HEK293T (cell line): ENCODE data around the gene ASTN2.

Experiments used
- ARNT ChIP-seq: fragments of 450-650 bp; IDR thresholded peaks from 2 replicates; pipeline ENCODE4 v1.6.1; 2017; ENCODE audit warnings: mild to moderate bottlenecking
- BHLHE40 ChIP-seq: fragments of 450-650 bp; IDR thresholded peaks from 2 replicates; pipeline ENCODE4 v1.6.1; 2016; ENCODE audit warnings: mild to moderate bottlenecking, moderate library complexity, borderline replicate concordance
- ELF4 ChIP-seq: fragments of 450-650 bp; IDR thresholded peaks from 2 replicates; pipeline ENCODE4 v1.6.1; 2017; ENCODE audit warnings: antibody characterized with exemption
- FOXA1 ChIP-seq: fragments of 450-650 bp; IDR thresholded peaks from 2 replicates; pipeline ENCODE4 v1.6.1; 2016; ENCODE audit warnings: mild to moderate bottlenecking
- FOXK2 ChIP-seq: fragments of 450-650 bp; IDR thresholded peaks from 2 replicates; pipeline ENCODE4 v1.6.1; 2016; ENCODE audit warnings: mild to moderate bottlenecking
- FOXM1 ChIP-seq: fragments of 450-650 bp; IDR thresholded peaks from 2 replicates; pipeline ENCODE4 v1.6.1; 2017; ENCODE audit warnings: mild to moderate bottlenecking, borderline replicate concordance
- HDGF ChIP-seq: fragments of 450-650 bp; IDR thresholded peaks from 2 replicates; pipeline ENCODE4 v1.6.1; 2017; ENCODE audit warnings: antibody characterized with exemption, borderline replicate concordance
- L3MBTL2 ChIP-seq: fragments of 450-650 bp; conservative IDR thresholded peaks from 2 replicates; pipeline ENCODE4 v1.6.1; 2016; ENCODE audit warnings: mild to moderate bottlenecking
- LEF1 ChIP-seq: fragments of 450-650 bp; IDR thresholded peaks from 2 replicates; pipeline ENCODE4 v1.6.1; 2017; ENCODE audit warnings: mild to moderate bottlenecking, borderline replicate concordance
- NFRKB ChIP-seq: fragments of 450-650 bp; IDR thresholded peaks from 2 replicates; pipeline ENCODE4 v1.6.1; 2016; ENCODE audit warnings: mild to moderate bottlenecking, moderate library complexity
- SP1 ChIP-seq: fragments of 450-650 bp; IDR thresholded peaks from 2 replicates; pipeline ENCODE4 v1.6.1; 2017
- SUZ12 ChIP-seq: fragments of 450-650 bp; IDR thresholded peaks from 2 replicates; pipeline ENCODE4 v1.6.1; 2016; ENCODE audit warnings: mild to moderate bottlenecking
- TARDBP ChIP-seq: fragments of 450-650 bp; IDR thresholded peaks from 2 replicates; pipeline ENCODE4 v1.6.1; 2016
- ZNF384 ChIP-seq: fragments of 450-650 bp; IDR thresholded peaks from 2 replicates; pipeline ENCODE4 v1.6.1; 2016

- TF ChIP-seq FOXK2 (no peak), BHLHE40 (no peak), ZNF384 (no peak), FOXM1 (no peak), ARNT (no peak), SP1 (no peak), ELF4 (no peak), TARDBP (no peak), FOXA1 (no peak), NFRKB (no peak), LEF1 (no peak), SUZ12 (no peak), HDGF (no peak), L3MBTL2 (no peak)
Observed at GRCh38 chr9:117427357-117427913, 12.6 kb upstream of the ASTN2 start.
